ENCODE measurements around the gene RPS2.

The RPS2 gene

DNA sequence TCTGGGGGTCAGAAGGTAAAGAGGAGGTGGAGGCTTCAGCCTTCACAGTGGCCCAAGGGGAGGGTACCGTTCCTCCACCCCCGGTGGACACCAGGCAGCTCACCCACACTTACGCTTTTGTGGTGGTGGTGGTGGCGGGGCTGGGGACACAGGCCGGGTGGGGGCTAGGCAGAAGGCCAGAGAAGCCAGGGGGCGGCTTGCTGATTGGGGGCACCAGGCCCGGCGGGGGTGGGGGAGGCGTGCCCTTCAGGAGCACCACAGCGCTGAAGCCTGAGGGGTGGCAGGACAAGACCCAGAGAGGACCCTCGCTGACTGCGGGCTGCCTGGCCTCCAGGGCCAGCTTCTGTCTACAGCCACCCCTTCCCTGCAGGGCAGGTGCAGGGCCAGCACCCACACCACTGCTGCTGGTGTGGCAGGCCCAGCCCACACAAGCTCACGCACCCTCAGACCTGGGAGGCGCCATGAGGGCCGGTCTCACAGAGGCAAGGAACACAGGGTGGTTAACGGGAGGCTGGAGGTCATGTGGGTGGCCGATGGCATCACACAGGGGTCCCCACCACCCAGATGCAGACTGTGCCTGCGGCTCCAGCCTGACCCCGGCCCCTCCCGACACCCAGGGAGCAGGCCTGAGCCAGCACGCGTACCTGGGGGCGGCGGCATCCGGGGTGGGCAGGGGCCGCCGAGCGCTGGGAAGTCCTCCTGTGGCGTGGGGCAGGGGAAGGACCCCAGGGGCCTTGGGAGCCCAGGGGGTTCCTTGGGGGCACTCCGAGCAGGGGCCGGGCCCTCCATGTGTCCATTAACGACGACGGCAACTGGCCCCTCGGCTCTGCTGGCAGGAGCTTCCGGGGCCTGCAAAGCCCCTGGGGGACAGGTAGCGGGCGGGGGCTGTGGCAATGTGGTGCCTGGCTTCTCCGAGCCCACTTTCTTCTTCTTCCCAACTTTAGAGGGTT lies 34.5 kb upstream of the RPS2 start:
- DNase-seq (ENCODE audit: low read depth in 2 of 2): no peak

DNA sequence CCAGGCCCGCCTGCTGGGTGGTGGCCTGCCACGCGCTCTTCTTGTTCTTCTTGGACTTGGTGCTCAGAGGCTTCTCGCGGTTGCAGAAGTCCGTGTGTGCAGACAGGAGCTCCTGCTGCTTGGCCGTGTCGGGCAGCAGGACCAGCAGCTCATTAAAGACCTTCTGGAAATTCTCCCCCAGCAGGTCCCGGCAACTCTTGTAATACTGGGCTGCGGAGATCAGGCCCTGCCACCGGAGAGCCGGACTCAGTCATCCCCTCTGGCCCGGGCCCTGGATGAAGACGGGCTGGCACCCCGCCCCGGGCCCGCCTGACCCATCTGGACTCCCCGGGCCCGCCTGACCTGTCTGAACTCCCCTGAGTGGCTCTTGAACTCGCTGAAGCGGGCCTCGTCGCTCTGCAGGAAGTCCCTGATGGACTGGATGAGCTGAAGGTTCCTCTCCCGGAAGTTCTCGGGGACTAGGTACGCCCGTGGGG lies 33.8 kb upstream of the RPS2 start:
- no peak for DNase-seq (ENCODE audit: low read depth in 2 of 2)

DNA sequence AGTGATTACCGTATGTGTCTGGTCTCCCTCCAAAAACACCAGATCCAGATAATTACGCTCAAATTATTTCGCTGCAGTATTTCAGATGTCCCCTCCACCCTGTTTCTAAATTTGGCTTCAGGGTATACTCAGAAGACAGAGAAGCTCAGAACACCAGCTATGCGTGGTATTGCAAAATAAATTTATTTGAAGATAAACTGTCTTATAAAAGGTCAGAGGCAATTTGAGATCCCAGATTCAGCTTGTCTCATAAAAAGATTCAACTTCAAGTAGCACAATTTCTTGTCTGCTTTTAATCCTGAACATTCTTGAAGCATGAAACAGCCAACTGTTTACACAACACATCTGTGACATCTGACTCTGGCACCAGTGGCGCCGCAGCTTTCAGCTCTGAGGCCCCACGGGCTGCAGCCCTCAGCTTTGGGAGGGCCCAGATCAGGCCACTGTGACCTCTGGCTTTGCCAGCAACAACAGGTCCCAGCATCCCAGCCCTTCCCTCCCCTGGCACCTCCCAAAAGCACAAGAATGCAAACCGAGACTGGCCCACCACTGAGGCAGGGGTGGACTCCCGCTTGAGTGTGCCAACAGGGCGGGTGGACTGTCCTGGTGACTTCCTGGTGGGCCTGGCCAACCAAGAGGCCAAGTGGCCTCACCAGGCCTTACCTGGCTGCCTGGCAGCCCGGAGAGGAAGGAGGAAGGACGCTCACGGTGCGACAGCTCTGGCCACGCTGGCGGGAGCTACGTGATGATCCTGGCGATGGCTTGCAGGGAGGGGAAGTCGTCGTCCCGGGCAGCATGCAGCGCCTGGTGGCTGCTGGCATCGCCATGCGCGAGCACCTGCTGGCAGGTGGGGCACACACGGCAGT lies 33.1 kb upstream of the RPS2 start:
- DNase-seq (ENCODE audit: low read depth in 2 of 2): no peak

DNA sequence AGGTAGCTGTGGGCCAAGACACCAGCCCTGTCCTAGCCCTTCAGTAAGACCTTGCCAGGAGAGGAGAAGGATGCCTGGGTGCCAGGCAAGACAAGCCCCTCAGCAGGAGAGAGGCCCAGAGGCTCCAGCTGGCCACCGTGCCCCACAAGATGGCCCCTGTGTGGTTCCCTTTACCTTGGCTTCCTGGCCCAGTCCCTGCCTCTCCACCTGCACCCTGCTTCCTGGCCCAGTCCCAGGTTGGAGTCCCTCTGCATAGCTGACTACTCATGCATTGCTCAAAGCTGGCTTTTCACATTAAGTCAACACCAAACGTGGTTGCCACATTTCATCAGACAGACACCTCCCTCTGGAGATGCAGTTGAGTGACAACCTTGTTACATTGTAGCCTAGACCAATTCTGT lies 29.1 kb upstream of the RPS2 start:
- DNase-seq (ENCODE audit: low read depth in 2 of 2): no peak

DNA sequence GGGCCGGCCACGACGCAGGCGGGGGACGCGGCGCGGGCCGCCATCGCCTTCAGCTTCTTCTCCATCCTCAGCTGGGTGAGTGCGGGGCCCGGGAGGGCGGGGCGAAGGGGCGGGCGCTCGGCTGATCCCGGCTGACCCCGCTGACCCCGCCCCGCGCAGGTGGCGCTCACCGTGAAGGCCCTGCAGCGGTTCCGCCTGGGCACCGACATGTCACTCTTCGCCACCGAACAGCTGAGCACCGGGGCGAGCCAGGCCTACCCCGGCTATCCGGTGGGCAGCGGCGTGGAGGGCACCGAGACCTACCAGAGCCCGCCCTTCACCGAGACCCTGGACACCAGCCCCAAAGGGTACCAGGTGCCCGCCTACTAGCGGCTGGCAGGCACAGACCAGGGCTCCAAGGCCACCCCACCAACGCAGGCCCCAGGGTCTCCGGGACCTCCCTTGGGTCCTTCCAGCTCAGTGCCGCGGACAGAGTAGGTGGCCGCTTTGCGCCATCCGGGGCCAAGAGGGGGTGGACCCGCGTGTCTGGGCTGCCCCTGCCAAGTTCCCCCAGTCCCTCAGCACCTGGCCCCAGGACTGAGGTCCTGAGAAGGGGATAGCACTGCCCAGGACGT lies 28.2 kb upstream of the RPS2 start:
- no peak for DNase-seq (ENCODE audit: low read depth in 2 of 2)

DNA sequence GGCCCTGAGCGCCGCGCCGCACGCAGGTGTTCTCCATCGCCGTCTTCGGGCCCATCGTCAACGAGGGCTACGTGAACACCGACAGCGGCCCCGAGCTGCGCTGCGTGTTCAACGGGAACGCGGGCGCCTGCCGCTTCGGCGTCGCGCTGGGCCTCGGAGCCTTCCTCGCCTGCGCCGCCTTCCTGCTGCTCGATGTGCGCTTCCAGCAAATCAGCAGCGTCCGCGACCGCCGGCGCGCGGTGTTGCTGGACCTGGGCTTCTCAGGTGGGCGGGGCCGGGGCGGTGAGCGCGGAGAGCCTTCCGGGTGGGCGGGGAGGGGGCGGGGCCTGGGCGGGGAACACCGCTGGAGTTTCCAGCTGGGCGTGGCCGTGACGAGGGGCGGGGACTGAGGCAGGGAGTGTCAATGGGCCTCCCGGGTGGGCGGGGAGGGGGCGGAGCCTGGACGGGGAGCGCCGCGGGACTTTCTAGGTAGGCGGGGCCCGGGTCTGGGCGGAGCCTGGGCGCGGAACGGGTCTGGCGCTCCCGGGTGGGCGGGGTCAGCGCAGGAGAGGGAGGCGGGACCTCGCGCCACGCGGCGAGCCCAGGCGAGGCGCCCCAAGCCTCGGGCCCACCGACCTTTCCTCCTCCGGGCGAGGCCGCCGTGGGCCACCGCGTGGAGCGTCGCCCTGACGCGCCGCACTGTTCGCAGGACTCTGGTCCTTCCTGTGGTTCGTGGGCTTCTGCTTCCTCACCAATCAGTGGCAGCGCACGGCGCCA lies 27.5 kb upstream of the RPS2 start:
- DNase-seq (ENCODE audit: low read depth in 2 of 2): peak; percentile 94 to 98

DNA sequence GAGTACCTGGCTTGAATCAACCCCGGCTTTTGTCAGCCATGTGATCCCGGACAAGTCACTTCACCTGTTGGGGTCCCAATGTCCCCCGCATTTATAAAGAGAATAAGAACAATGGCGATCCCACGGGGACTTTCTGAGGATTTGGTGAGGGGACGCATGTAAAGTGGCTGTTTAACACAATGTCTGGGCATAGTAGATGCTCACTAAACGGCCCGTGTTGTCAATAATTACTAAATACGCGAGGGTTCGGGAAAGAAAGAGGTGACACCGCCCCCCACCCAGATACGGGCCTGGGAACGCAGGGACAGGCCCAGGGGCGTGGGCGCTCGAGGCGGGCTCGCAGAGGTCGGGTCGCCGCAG lies 26.9 kb upstream of the RPS2 start:
- DNase-seq (ENCODE audit: low read depth in 2 of 2): no peak

DNA sequence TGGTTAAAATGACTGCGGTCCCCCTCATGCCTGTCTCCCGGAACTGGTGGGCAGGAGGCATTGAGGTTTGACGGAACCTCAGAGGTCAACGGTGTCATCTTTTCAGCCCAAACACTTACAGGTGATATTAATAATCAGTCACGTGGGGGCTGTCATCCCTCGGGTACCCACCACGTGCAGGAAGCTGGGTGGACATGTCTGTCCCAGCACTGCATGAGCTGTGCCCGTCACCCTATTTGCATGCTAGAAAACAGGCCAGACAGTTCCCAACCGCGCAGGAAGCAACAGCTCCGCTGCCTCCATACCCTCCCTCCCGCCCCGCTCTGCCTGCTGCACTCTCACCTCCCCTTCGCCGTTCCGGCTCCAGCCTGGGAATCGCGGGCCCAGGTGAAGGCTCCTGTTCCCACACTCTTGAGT lies 26.5 kb upstream of the RPS2 start:
- DNase-seq (ENCODE audit: low read depth in 2 of 2): no peak

DNA sequence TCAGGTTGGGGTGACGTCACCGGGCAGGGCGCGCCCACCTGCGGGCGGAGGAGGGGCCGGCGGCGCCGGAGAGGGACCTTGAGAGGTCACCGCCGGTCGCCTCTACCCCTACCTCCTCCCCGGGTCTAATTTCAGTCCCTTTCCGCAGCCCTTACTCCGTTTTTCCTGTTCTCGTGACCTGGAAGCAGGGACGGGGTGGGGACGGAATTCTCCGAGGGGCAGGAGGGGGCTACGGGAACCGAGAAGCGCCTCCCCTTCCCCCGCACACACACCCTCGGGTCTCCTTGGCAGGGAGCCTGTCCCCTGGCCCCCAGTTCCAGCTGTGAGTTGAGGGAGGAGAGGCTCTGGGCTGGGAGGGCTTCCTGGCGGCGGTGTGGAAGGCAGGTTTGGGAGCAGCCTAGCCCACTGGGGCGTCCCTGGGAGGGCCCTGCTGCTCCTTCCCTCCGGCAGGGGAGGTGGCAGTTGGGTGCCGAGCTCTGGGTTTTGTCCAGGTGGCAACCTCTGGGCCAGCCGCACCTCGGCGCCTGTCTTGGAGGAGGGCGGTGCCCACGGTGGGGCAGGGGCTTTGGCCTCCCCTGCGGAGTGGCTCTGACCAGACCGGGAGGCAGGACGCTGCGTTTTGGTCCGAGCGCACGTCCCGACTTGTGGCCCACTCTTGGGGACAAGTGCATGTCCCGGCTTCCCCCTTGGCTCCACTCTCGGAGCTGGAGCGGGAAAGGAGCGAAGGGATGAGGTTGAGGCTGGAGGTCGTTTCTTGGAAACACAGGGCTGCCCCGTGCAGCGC lies 25.9 kb upstream of the RPS2 start:
- no peak for DNase-seq (ENCODE audit: low read depth in 2 of 2)

DNA sequence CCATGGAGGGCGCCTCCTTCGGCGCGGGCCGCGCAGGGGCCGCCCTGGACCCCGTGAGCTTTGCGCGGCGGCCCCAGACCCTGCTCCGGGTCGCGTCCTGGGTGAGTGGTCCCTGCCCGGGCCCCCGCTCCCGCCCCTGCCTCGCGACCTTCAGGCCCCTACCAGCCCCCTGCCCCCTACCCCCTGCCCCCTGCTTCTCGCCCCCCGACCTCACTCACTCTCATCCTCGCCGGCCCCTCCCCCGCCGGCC lies 25.4 kb upstream of the RPS2 start:
- no peak for DNase-seq (ENCODE audit: low read depth in 2 of 2)

DNA sequence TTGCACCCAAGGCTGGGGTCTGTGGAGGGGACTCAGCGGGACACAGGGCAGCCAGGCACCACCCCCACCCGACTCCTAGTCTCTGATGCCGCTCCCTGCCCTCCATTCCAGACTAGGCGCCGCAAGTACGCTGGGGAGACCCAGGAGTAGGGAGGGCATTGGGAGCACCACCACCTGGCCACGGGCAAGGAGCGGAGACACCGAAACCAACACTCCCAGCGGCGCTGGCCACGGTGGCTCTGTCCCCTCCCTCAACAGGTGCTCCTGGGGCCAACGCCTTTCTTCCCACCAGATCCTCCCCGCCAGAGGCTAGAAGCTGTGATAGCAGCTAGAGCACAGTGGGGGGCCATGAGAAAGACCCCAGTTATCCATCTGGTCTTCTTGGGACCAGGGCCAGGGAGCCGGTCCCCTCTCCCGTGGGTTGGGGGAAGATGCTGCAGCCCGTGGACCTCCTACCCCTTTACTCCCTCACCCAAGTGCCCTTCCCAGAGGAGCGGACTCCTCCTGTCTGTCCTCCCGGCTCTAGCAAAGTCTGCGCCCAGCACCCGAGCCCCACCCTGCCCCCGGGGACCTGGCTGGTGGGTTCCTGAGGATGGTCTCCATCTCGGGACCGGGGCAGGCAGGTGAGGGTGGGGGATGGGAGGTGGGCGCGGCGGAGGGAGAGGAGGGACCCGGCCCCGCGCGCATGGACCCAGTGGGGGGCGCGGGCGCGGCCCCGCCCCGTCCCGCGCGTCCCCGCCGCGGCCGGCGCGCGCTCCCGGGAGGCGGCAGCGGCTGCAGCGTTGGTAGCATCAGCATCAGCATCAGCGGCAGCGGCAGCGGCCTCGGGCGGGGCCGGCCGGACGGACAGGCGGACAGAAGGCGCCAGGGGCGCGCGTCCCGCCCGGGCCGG lies 24.8 kb upstream of the RPS2 start, which contains the start of gene SYNGR3:
TSS of gene SYNGR3 (plus strand) at position 762 of the 892 bp plus-strand sequence. CDS start 133 bp downstream, outside the sequence.
- DNase-seq (ENCODE audit: low read depth in 2 of 2): no peak

DNA sequence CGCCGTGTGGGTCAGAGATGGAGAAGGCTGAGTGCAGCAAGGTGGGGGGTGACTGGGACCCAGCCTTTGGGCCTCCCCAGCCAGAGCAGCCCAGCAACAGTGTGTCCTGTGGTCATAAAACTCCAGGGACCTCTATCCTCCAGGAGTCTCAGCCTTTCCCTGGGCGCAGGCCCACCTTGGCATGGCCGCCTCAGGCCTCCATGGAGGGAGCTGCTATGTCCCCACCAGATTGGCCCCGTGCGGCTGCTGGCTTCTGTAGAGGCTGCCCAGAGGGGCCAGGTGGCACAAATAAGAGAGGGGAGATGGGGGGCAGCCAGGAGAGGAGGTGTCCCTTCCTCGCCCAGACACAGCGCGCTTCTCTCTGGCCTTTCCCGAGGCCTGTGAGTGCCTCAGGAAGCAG lies 22.6 kb upstream of the RPS2 start:
- DNase-seq (ENCODE audit: low read depth in 2 of 2): no peak

DNA sequence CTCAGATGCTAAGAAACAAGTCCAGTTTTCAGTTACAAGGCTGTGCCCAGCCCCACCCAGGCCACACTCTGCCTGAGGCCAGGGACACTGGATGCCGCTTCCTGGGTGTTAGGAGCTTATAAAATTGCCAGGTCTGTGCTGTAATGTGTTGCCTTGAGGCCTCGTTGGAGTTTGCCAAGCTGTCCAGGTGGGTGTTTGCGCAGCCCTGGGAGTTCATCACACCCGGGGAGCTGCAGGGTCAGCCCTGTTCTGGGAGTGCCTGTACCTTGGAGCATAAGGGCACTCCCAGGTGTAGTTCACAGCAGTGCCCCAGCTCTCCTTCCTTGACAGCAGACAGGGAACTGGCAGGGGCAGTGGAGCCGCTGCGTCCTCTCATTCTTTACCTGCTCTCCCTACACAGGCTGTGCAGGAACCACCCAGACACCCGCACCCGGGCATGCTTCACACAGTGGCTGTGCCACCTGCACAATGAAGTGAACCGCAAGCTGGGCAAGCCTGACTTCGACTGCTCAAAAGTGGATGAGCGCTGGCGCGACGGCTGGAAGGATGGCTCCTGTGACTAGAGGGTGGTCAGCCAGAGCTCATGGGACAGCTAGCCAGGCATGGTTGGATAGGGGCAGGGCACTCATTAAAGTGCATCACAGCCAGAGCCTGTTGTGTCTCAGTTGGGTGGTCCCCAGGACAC lies 21.0 kb upstream of the RPS2 start:
- DNase-seq (ENCODE audit: low read depth in 2 of 2): no peak

DNA sequence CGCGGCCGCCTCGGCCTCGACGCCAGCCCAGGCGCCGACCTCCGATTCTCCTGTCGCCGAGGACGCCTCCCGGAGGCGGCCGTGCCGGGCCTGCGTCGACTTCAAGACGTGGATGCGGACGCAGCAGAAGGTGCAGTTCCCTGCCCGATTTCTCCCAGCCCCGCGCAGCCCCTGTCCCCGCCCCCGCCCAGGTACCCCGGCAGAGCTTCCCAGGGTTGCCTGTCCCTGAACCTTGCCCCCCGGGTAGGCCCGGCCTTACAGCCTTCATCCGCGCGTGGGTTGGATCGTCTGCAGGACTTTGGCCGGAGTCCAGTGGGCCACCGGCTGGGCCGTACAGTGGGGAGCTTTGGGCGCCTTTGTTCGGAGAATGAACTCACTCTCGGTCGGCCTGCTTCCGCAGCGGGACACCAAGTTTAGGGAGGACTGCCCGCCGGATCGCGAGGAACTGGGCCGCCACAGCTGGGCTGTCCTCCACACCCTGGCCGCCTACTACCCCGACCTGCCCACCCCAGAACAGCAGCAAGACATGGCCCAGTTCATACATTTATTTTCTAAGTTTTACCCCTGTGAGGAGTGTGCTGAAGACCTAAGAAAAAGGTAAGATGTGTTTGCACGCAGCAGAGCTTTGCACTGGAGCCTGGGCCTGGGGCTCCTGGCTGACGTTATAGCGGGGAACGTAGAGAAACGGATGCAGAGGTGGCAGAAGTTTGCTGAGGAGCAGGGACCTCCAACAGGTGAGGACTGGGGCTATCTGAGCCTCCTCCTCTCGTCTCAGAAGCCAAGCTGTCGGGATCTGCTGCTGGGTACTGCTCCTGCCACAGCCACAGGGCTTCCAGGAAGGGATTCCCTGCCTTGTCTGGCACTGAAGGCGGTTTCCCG lies 20.0 kb upstream of the RPS2 start:
- no peak for DNase-seq (ENCODE audit: low read depth in 2 of 2)

DNA sequence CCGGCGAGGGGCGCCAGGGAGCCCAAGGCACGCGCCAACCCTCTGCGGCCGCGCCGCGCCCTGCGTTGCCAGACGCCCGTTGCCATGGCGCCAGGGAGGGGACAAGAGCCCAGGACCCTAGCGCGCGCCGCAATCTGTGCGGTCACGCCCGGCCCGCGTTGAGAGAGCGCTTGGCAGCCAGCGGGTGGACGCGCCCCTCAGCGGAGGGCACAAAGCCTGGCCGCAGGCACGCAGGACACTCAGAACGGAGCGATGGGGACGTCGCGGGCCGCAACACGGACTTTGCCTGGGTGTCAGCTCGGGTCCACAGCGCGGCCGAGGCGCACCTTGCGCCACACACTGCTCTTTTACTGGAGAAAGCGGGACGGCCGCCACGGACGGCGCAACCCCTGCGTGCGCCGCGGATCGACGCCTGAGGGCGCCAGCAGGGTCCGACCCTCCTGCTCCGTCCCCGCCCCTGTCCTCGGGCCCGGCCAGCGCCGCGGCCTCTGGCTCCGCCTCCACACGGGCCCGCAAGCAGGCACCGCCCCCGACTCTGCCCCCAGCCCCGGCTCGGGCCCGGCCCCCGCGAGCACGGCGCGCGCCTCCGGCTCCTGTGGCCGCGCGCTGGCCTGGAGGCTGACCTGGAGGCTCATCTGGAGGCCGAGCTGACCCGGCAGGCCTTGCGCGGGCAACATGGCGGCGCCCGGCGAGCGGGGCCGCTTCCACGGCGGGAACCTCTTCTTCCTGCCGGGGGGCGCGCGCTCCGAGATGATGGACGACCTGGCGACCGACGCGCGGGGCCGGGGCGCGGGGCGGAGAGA lies 19.1 kb upstream of the RPS2 start, which contains the start of gene GFER:
TSS of gene GFER (plus strand) at position 650 of the 803 bp plus-strand sequence. CDS start at position 676, 26 bp downstream.
- peak; percentile 41 to 50 for DNase-seq (ENCODE audit: low read depth in 2 of 2)

DNA sequence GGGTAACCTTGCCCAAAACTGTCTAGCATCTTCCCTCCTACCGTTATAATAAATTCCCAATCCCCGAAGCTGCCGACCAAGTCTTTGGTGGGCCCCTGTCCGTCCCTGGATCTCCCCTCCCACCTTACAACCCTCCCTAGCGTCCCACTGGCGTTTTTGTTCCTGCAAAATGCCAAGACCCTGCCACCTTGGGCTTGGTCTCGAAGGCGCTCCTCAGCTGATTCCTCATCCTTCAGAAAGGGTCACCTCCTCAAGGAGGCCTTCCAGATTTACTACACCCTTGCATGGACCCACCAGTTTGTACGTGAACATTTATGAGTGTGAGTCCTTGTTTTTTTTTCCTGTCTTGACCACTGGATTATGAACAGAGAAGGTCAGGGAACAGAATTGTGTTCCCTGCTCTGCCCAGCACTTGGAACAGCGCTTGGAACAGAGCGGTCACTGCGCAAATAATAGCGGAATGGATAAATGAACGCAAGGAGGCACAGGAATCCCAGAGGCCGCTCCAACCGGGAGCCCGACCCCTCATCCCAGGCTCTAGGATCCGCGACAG lies 18.4 kb upstream of the RPS2 start:
- DNase-seq (ENCODE audit: low read depth in 2 of 2): no peak

DNA sequence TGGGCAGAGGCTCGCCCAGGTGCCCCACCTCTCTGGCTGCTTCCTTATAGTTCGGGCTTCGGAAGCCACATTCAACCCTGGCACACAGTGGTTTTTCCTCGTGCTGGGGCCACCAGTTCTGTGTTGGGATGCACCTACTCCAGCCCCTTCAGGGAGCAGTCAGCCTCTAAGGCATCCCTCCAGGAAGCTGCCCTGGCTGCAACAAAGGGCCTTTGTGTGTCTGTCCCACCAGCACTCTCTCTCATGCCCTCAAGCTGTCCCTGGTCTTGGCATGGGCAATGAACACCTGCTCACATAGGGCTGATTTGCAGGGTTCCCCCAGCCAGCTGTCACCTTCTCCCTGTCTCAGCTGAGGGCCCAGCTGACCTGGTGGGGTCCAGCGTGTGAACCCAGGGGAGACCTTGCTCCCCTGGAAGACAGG lies 17.4 kb upstream of the RPS2 start:
- DNase-seq (ENCODE audit: low read depth in 2 of 2): no peak

Data from stimulated activated CD8-positive, alpha-beta memory T cell treated with anti-CD3 and anti-CD28 coated beads, Interleukin-7, amount 100 ng/mL, for 1 hour (primary cell).